NT2/D1 (cell line): ENCODE results near the gene ZNF45.

Experiments
- SUZ12 ChIP-seq: IDR thresholded peaks from 2 replicates; pipeline ENCODE4 v1.6.1; 2011; ENCODE audit not compliant: insufficient read length, insufficient read depth; ENCODE audit errors: extremely low read depth
- ZNF274 ChIP-seq: IDR thresholded peaks from 2 replicates; pipeline ENCODE4 v1.6.1; 2011; ENCODE audit warnings: mild to moderate bottlenecking, low read depth, low read length

- TF ChIP-seq SUZ12, result no peak
- TF ChIP-seq ZNF274, result no peak
Observed at GRCh38 chr19:43908659-43909058, 26.4 kb downstream of the ZNF45 start.
